ENCODE results near the gene EYS.

GRCh38 chr6:64723327-64724058 lies 983.5 kb downstream of the EYS start:
- TF ChIP-seq CTCF (IDR thresholded peaks at IDR 0.05) (no peak), POLR2AphosphoS5 (IDR thresholded peaks at IDR 0.05) (no peak)

Data from gastroesophageal sphincter (tissue), 3 donors.